MCF 10A (cell line): ENCODE measurements around the gene SERINC5. TPM values are rescaled to one million over a fixed set of nuclear protein-coding genes. Genes with fewer than 3 reads are reported as not detected.
A peak's percentile ranks its signal among the peaks of the same experiment; 100 is the strongest.
"Not testable (repeated sequence)": the region's sequence is repeated elsewhere in the genome, so short reads cannot be mapped to it uniquely, and the experiment has no call there.

Experiments
- BruUV-seq: library from RNA; stranded (reverse); fragments of 400-500 nt; replicated peaks from 2 replicates; lab custom pipeline; 2021; lab: Mats Ljungman, UMichigan
- CTCF ChIA-PET: fragments of 300-600 bp; sonication (Branson Sonifier 250); formaldehyde crosslinking; extraction: SDS; loops from one replicate; lab custom pipeline; 2021; ENCODE audit warnings: antibody characterized with exemption, inconsistent platforms; lab: Yijun Ruan, JAX
- POLR2A ChIA-PET: fragments of 300-600, 350-650 bp; sonication (Branson Sonifier 250); formaldehyde crosslinking; extraction: SDS; loops from one replicate; lab custom pipeline; 2020; ENCODE audit warnings: antibody characterized with exemption, inconsistent platforms; lab: Yijun Ruan, JAX
- DNase-seq: peaks from one replicate; pipeline ENCODE4 v3.0.0-alpha.2; 2018; ENCODE audit not compliant: unreplicated experiment
- H3K27ac Mint-ChIP-seq: one replicate; pipeline ENCODE4 v1.8.0; 2022; ENCODE audit warnings: mild to moderate bottlenecking, low read depth, mixed read lengths; ENCODE audit not compliant: unreplicated experiment
- H3K27me3 Mint-ChIP-seq: one replicate; pipeline ENCODE4 v1.8.0; 2022; ENCODE audit warnings: mixed read lengths; ENCODE audit not compliant: insufficient read depth, unreplicated experiment
- H3K36me3 Mint-ChIP-seq: one replicate; pipeline ENCODE4 v1.8.0; 2022; ENCODE audit warnings: mild to moderate bottlenecking, moderate library complexity, mixed read lengths; ENCODE audit not compliant: insufficient read depth, unreplicated experiment
- H3K4me1 Mint-ChIP-seq: one replicate; pipeline ENCODE4 v1.8.0; 2022; ENCODE audit warnings: mixed read lengths; ENCODE audit not compliant: insufficient read depth, unreplicated experiment
- H3K4me3 Mint-ChIP-seq: one replicate; pipeline ENCODE4 v1.8.0; 2022; ENCODE audit warnings: mild to moderate bottlenecking, moderate library complexity, mixed read lengths; ENCODE audit not compliant: unreplicated experiment
- H3K9me3 Mint-ChIP-seq: one replicate; pipeline ENCODE4 v1.8.0; 2022; ENCODE audit warnings: mixed read lengths; ENCODE audit not compliant: unreplicated experiment
- CTCF ChIP-seq: fragments of 200-600 bp; IDR thresholded peaks from one replicate; pipeline ENCODE4 v1.8.0; 2022; ENCODE audit warnings: antibody characterized with exemption, mild to moderate bottlenecking; ENCODE audit not compliant: unreplicated experiment
- intact Hi-C: fragments of 100-400 bp; cut with micrococcal nuclease; formaldehyde crosslinking; loops from 2 replicates; pipeline ENCODE4 v1.14.1; 2022
- total RNA-seq: library from RNA; stranded (reverse); gene quantifications from 2 replicates; pipeline ENCODE4 v1.2.3, GENCODE V29; 2022

The SERINC5 gene
- total RNA-seq, 1 experiment from 2014 or later, result 17.1 TPM

GRCh38 chr5:80160242-80160641, 95.6 kb downstream of the SERINC5 start:
- no peak for DNase-seq
- Mint-ChIP-seq H3K4me1 (no peaks in the 10 kb centered on the region), H3K9me3 (no peaks in the 10 kb centered on the region), H3K4me3 (no peak overlapping the region), H3K27me3 (no peaks in the 10 kb centered on the region), H3K27ac (no peak overlapping the region), H3K36me3 (peaks cover 13% of the 10 kb centered on the region)
- POLR2A ChIA-PET, result no interaction called here
- no peak for TF ChIP-seq CTCF
- CTCF ChIA-PET, result no interaction called here
- BruUV-seq, result no TSS peak
- intact Hi-C loops, result no loop called here

- Mint-ChIP-seq H3K9me3 (no peaks in the 10 kb centered on the region), H3K4me1 (no peaks in the 10 kb centered on the region), H3K36me3 (peaks cover 7% of the 10 kb centered on the region), H3K4me3 (no peak overlapping the region), H3K27ac (no peak overlapping the region), H3K27me3 (no peaks in the 10 kb centered on the region)
- no peak for TF ChIP-seq CTCF
- no peak for DNase-seq
- no TSS peak for BruUV-seq
- POLR2A ChIA-PET, result interaction anchor here (0.7 kb wide), 1 partner anchor 19 kb away, joined by 3 read pairs; no protein-coding TSS in a partner anchor
- CTCF ChIA-PET, result interaction anchor here (0.6 kb wide), 1 partner anchor 118 kb away, joined by 3 read pairs; no protein-coding TSS in a partner anchor
- intact Hi-C loops, result no loop called here
These were observed 96.6 kb downstream of the SERINC5 start for GRCh38 chr5:80159133-80159815.

DNA sequence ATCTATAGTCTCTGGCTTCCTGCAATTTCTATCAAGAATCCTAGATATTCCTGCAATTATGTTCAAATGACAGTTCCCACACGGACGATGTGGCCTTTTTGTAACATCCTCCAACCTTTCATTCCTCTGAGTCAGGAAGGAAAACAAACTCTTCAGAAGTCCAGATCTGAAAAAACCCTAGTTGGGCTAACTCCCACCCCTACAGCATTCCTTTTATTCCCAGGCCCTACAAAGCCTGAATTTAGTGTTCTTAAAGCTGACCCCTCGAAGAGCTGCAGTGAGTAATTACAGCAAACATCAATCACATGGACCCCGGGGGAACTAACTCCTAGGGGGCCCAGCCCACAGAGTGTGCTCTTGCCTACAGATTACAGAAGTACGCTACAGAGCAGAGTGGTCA, 99.7 kb downstream of the SERINC5 start:
- Mint-ChIP-seq H3K4me3 (no peak overlapping the region), H3K9me3 (no peaks in the 10 kb centered on the region), H3K27me3 (no peaks in the 10 kb centered on the region), H3K4me1 (no peaks in the 10 kb centered on the region), H3K27ac (peak overlapping the region; percentile 42), H3K36me3 (peaks cover 10% of the 10 kb centered on the region)
- no TSS peak for BruUV-seq
- intact Hi-C loops, result no loop called here
- DNase-seq, result no peak
- TF ChIP-seq CTCF, result no peak
- CTCF ChIA-PET, result interaction anchor here (0.6 kb wide), 1 partner anchor 483 kb away, joined by 3 read pairs; no protein-coding TSS in a partner anchor
- POLR2A ChIA-PET, result no interaction called here

GRCh38 chr5:80154749-80155148, 101.1 kb downstream of the SERINC5 start:
- intact Hi-C loops, result no loop called here
- peaks cover 14% of the 10 kb centered on the region for H3K36me3 Mint-ChIP-seq

GRCh38 chr5:80154289-80154688, 101.6 kb downstream of the SERINC5 start:
- DNase-seq, H3K4me3 Mint-ChIP-seq, H3K27me3 Mint-ChIP-seq, H3K9me3 Mint-ChIP-seq, intact Hi-C loops, H3K27ac Mint-ChIP-seq, CTCF ChIA-PET, POLR2A ChIA-PET, H3K4me1 Mint-ChIP-seq, BruUV-seq: not testable (repeated sequence)
- H3K36me3 Mint-ChIP-seq, result peaks cover 16% of the 10 kb centered on the region

More at GRCh38 chr5:80154749-80155148, 101.1 kb downstream of the SERINC5 start:
- BruUV-seq, result no TSS peak
- ChIA-PET CTCF (no interaction called here), POLR2A (no interaction called here)
- Mint-ChIP-seq H3K4me1 (no peaks in the 10 kb centered on the region), H3K9me3 (no peaks in the 10 kb centered on the region), H3K4me3 (no peak overlapping the region), H3K27me3 (no peaks in the 10 kb centered on the region), H3K27ac (no peak overlapping the region)
- DNase-seq, result no peak
- TF ChIP-seq CTCF, result no peak
